ENCODE results near the gene CRYBG1.
"Not testable (repeated sequence)": the region's sequence is repeated elsewhere in the genome, so short reads cannot be mapped to it uniquely, and the experiment has no call there.

The CRYBG1 gene

GRCh38 chr6:106546691-106547414 is 186.3 kb downstream of the CRYBG1 start:
- Histone ChIP-seq H2BK120ac (ENCODE audit: low read depth, low read length) (no peak overlapping the region), H3K4me3 (ENCODE audit: low read length in 2 of 2) (no peak overlapping the region)

GRCh38 chr6:106547601-106548453 is 187.3 kb downstream of the CRYBG1 start:
- no peak overlapping the region for H2BK120ac ChIP-seq (ENCODE audit: low read depth, low read length)
- H3K4ac ChIP-seq (ENCODE audit: low read length), result no peak overlapping the region
- no peak overlapping the region for H2BK12ac ChIP-seq (ENCODE audit: low read length)
- no CpG with 5 or more reads among the region's 6 CpGs for whole genome bisulfite sequencing, 2 donors (ENCODE audit: extremely low coverage in 2 of 2, insufficient read length in 2 of 2, insufficient replicate concordance in 1 of 2)
- H3K9me3 ChIP-seq (replicated peaks in 1 of 2; ENCODE audit: control insufficient read depth in 2 of 2, insufficient read depth in 1 of 2, low read depth in 1 of 2, low read length in 2 of 2), result no peaks in the 10 kb centered on the region
- H2AK5ac ChIP-seq (ENCODE audit: low read depth, low read length), result no peak overlapping the region
- H3K79me1 ChIP-seq (ENCODE audit: low read depth, low read length), result no peaks in the 10 kb centered on the region
- no peak for DNase-seq (ENCODE audit: low spot score)
- no peak overlapping the region for H3K23ac ChIP-seq (ENCODE audit: low read depth, low read length, poor library complexity)
- no peaks in the 10 kb centered on the region for H3K36me3 ChIP-seq (replicated peaks in 1 of 2; ENCODE audit: control insufficient read depth in 2 of 2, insufficient read depth in 2 of 2, low read length in 2 of 2)
- no peak overlapping the region for H3K14ac ChIP-seq (ENCODE audit: low read length)
- no peak overlapping the region for H4K91ac ChIP-seq (ENCODE audit: low read depth, low read length, poor library complexity)
- no peak overlapping the region for H3K27ac ChIP-seq (replicated peaks; ENCODE audit: low read length)
- peaks cover 0 to 6% of the 10 kb centered on the region in 2 donors for H3K4me1 ChIP-seq (ENCODE audit: control insufficient read depth in 2 of 2, insufficient read depth in 1 of 2, low read depth in 1 of 2, low read length in 2 of 2)
- no peak overlapping the region for H2BK15ac ChIP-seq (ENCODE audit: low read length)
- no peak overlapping the region for H3K4me3 ChIP-seq (ENCODE audit: low read length in 2 of 2)
- H3K27me3 ChIP-seq (ENCODE audit: control insufficient read depth in 3 of 3, insufficient read depth in 3 of 3, low read depth in 1 of 3, low read length in 3 of 3), result no peaks in the 10 kb centered on the region
- H3K4me2 ChIP-seq (ENCODE audit: insufficient read depth, low read length, poor library complexity, severe bottlenecking), result no peak overlapping the region
- peak overlapping the region; percentile 60 for H2AFZ ChIP-seq (ENCODE audit: low read length)
- H4K8ac ChIP-seq (ENCODE audit: low read depth, low read length), result no peak overlapping the region
- H2BK5ac ChIP-seq (ENCODE audit: low read length), result no peak overlapping the region
- H3K18ac ChIP-seq (ENCODE audit: low read length), result no peak overlapping the region
- H3K9ac ChIP-seq (ENCODE audit: low read depth, low read length, poor library complexity), result no peak overlapping the region

More at GRCh38 chr6:106546691-106547414, 186.3 kb downstream of the CRYBG1 start:
- no peaks in the 10 kb centered on the region for H3K79me1 ChIP-seq (ENCODE audit: low read depth, low read length)
- H4K91ac ChIP-seq (ENCODE audit: low read depth, low read length, poor library complexity), result no peak overlapping the region
- DNase-seq (ENCODE audit: low spot score), result no peak
- no peak overlapping the region for H3K4ac ChIP-seq (ENCODE audit: low read length)
- H2BK12ac ChIP-seq (ENCODE audit: low read length), result no peak overlapping the region
- no peak overlapping the region for H3K18ac ChIP-seq (ENCODE audit: low read length)
- H3K27ac ChIP-seq (replicated peaks; ENCODE audit: low read length), result no peak overlapping the region
- H3K9me3 ChIP-seq (replicated peaks in 1 of 2; ENCODE audit: control insufficient read depth in 2 of 2, insufficient read depth in 1 of 2, low read depth in 1 of 2, low read length in 2 of 2), result no peaks in the 10 kb centered on the region
- H3K4me1 ChIP-seq (ENCODE audit: control insufficient read depth in 2 of 2, insufficient read depth in 1 of 2, low read depth in 1 of 2, low read length in 2 of 2), result peaks cover 0 to 6% of the 10 kb centered on the region in 2 donors
- H3K27me3 ChIP-seq (ENCODE audit: control insufficient read depth in 3 of 3, insufficient read depth in 3 of 3, low read depth in 1 of 3, low read length in 3 of 3), result no peaks in the 10 kb centered on the region
- no peak overlapping the region for H4K8ac ChIP-seq (ENCODE audit: low read depth, low read length)
- H3K14ac ChIP-seq (ENCODE audit: low read length), result no peak overlapping the region
- no CpG with 5 or more reads among the region's 5 CpGs for WGBS, 2 donors (ENCODE audit: extremely low coverage in 2 of 2, insufficient read length in 2 of 2, insufficient replicate concordance in 1 of 2)
- H3K23ac ChIP-seq (ENCODE audit: low read depth, low read length, poor library complexity), result no peak overlapping the region
- H2BK5ac ChIP-seq (ENCODE audit: low read length), result no peak overlapping the region
- no peak overlapping the region for H3K4me2 ChIP-seq (ENCODE audit: insufficient read depth, low read length, poor library complexity, severe bottlenecking)
- H2AFZ ChIP-seq (ENCODE audit: low read length), result no peak overlapping the region
- no peak overlapping the region for H2AK5ac ChIP-seq (ENCODE audit: low read depth, low read length)
- no peak overlapping the region for H3K9ac ChIP-seq (ENCODE audit: low read depth, low read length, poor library complexity)
- no peaks in the 10 kb centered on the region for H3K36me3 ChIP-seq (replicated peaks in 1 of 2; ENCODE audit: control insufficient read depth in 2 of 2, insufficient read depth in 2 of 2, low read length in 2 of 2)
- H2BK15ac ChIP-seq (ENCODE audit: low read length), result no peak overlapping the region

- not testable (repeated sequence) for DNase-seq (ENCODE audit: low spot score); H4K91ac ChIP-seq (ENCODE audit: low read depth, low read length, poor library complexity); H4K8ac ChIP-seq (ENCODE audit: low read depth, low read length); H2BK12ac ChIP-seq (ENCODE audit: low read length); H3K4ac ChIP-seq (ENCODE audit: low read length); H2BK15ac ChIP-seq (ENCODE audit: low read length); H3K9me3 ChIP-seq (replicated peaks in 1 of 2; ENCODE audit: control insufficient read depth in 2 of 2, insufficient read depth in 1 of 2, low read depth in 1 of 2, low read length in 2 of 2); H3K27me3 ChIP-seq (ENCODE audit: control insufficient read depth in 3 of 3, insufficient read depth in 3 of 3, low read depth in 1 of 3, low read length in 3 of 3); H2AK5ac ChIP-seq (ENCODE audit: low read depth, low read length); H3K36me3 ChIP-seq (replicated peaks in 1 of 2; ENCODE audit: control insufficient read depth in 2 of 2, insufficient read depth in 2 of 2, low read length in 2 of 2); H2BK5ac ChIP-seq (ENCODE audit: low read length); H3K4me3 ChIP-seq (ENCODE audit: low read length in 2 of 2); H3K27ac ChIP-seq (replicated peaks; ENCODE audit: low read length); H3K4me2 ChIP-seq (ENCODE audit: insufficient read depth, low read length, poor library complexity, severe bottlenecking); H3K79me1 ChIP-seq (ENCODE audit: low read depth, low read length); H2BK120ac ChIP-seq (ENCODE audit: low read depth, low read length); H3K14ac ChIP-seq (ENCODE audit: low read length); H3K23ac ChIP-seq (ENCODE audit: low read depth, low read length, poor library complexity); H3K18ac ChIP-seq (ENCODE audit: low read length); H3K4me1 ChIP-seq (ENCODE audit: control insufficient read depth in 2 of 2, insufficient read depth in 1 of 2, low read depth in 1 of 2, low read length in 2 of 2); H2AFZ ChIP-seq (ENCODE audit: low read length); H3K9ac ChIP-seq (ENCODE audit: low read depth, low read length, poor library complexity)
- no CpG with 5 or more reads among the region's 6 CpGs for WGBS, 2 donors (ENCODE audit: extremely low coverage in 2 of 2, insufficient read length in 2 of 2, insufficient replicate concordance in 1 of 2)
These were observed 188.5 kb downstream of the CRYBG1 start for GRCh38 chr6:106548926-106549455.

- H4K91ac ChIP-seq (ENCODE audit: low read depth, low read length, poor library complexity), result no peak overlapping the region
- no peaks in the 10 kb centered on the region for H3K9me3 ChIP-seq (replicated peaks in 1 of 2; ENCODE audit: control insufficient read depth in 2 of 2, insufficient read depth in 1 of 2, low read depth in 1 of 2, low read length in 2 of 2)
- H2BK12ac ChIP-seq (ENCODE audit: low read length), result no peak overlapping the region
- no peak overlapping the region for H3K18ac ChIP-seq (ENCODE audit: low read length)
- H3K4ac ChIP-seq (ENCODE audit: low read length), result no peak overlapping the region
- no peak overlapping the region for H2BK5ac ChIP-seq (ENCODE audit: low read length)
- no peak overlapping the region for H2AK5ac ChIP-seq (ENCODE audit: low read depth, low read length)
- H3K14ac ChIP-seq (ENCODE audit: low read length), result no peak overlapping the region
- no peak for DNase-seq (ENCODE audit: low spot score)
- peaks cover 2 to 9% of the 10 kb centered on the region in 2 donors for H3K4me1 ChIP-seq (ENCODE audit: control insufficient read depth in 2 of 2, insufficient read depth in 1 of 2, low read depth in 1 of 2, low read length in 2 of 2)
- H3K4me2 ChIP-seq (ENCODE audit: insufficient read depth, low read length, poor library complexity, severe bottlenecking), result no peak overlapping the region
- no peaks in the 10 kb centered on the region for H3K27me3 ChIP-seq (ENCODE audit: control insufficient read depth in 3 of 3, insufficient read depth in 3 of 3, low read depth in 1 of 3, low read length in 3 of 3)
- H3K9ac ChIP-seq (ENCODE audit: low read depth, low read length, poor library complexity), result no peak overlapping the region
- H3K36me3 ChIP-seq (replicated peaks in 1 of 2; ENCODE audit: control insufficient read depth in 2 of 2, insufficient read depth in 2 of 2, low read length in 2 of 2), result no peaks in the 10 kb centered on the region
- H2BK120ac ChIP-seq (ENCODE audit: low read depth, low read length), result no peak overlapping the region
- H3K27ac ChIP-seq (replicated peaks; ENCODE audit: low read length), result no peak overlapping the region
- H3K4me3 ChIP-seq (ENCODE audit: low read length in 2 of 2), result no peak overlapping the region
- no peaks in the 10 kb centered on the region for H3K79me1 ChIP-seq (ENCODE audit: low read depth, low read length)
- no peak overlapping the region for H2AFZ ChIP-seq (ENCODE audit: low read length)
- WGBS, 2 donors (ENCODE audit: extremely low coverage in 2 of 2, insufficient read length in 2 of 2, insufficient replicate concordance in 1 of 2), result no CpG with 5 or more reads among the region's 1 CpG
- H2BK15ac ChIP-seq (ENCODE audit: low read length), result no peak overlapping the region
- H4K8ac ChIP-seq (ENCODE audit: low read depth, low read length), result no peak overlapping the region
- H3K23ac ChIP-seq (ENCODE audit: low read depth, low read length, poor library complexity), result no peak overlapping the region
These were observed 189.0 kb downstream of the CRYBG1 start for GRCh38 chr6:106549521-106549920.

Data from neuronal stem cell (in vitro differentiated cells).